H1 (cell line): ENCODE measurements around the gene MAP4K4. TPM values are rescaled to one million over a fixed set of nuclear protein-coding genes. Genes with fewer than 3 reads are reported as not detected.

Experiments
- CTCF ChIA-PET: fragments of 300-600 bp; sonication (Branson Sonifier 250); formaldehyde crosslinking; loops from one replicate; lab custom pipeline; 2021; ENCODE audit not compliant: partially characterized antibody; lab: Charles Lee
- POLR2A ChIA-PET: fragments of 300-600 bp; sonication (Branson Sonifier 250); formaldehyde crosslinking; loops from one replicate; lab custom pipeline; 2021; ENCODE audit warnings: inconsistent platforms; ENCODE audit not compliant: partially characterized antibody; lab: Charles Lee
- DNase-seq, 2 experiments: peaks; one replicate each; pipeline versions ENCODE4 v3.0.0 to v3.0.0-alpha.2; 2010 to 2022; ENCODE audit warnings: low spot score in 2 of 2, low read depth in 1 of 2, mixed read lengths in 1 of 2
- FAIRE-seq: peaks from 2 replicates; lab custom pipeline; 2011; peaks lifted over from hg19 to GRCh38; lab: Jason Lieb, UNC
- H2AFZ ChIP-seq: 2 replicates; pipeline ENCODE4 v1.8.1; 2012; ENCODE audit warnings: low read length, inconsistent platforms
- H2AK5ac ChIP-seq: 2 replicates; pipeline ENCODE4 v1.6.1; 2013; ENCODE audit warnings: low read depth, low read length
- H2BK120ac ChIP-seq: replicated peaks from 2 replicates; pipeline ENCODE3; 2013; ENCODE audit warnings: low read depth, low read length, inconsistent platforms
- H2BK12ac ChIP-seq: 2 replicates; pipeline ENCODE4 v1.6.1; 2013; ENCODE audit warnings: low read depth, low read length
- H2BK15ac ChIP-seq: 2 replicates; pipeline ENCODE4 v1.6.1; 2013; ENCODE audit warnings: low read length
- H2BK20ac ChIP-seq: 2 replicates; pipeline ENCODE4 v1.6.1; 2013; ENCODE audit warnings: low read length
- H2BK5ac ChIP-seq: 2 replicates; pipeline ENCODE4 v1.6.1; 2013; ENCODE audit warnings: low read depth, low read length
- H3K14ac ChIP-seq: 2 replicates; pipeline ENCODE4 v1.6.1; 2013; ENCODE audit warnings: inconsistent platforms; ENCODE audit not compliant: insufficient read length
- H3K18ac ChIP-seq: 2 replicates; pipeline ENCODE4 v1.6.1; 2013; ENCODE audit warnings: low read length; ENCODE audit errors: extremely low read depth
- H3K23ac ChIP-seq: 2 replicates; pipeline ENCODE4 v1.6.1; 2013; ENCODE audit warnings: inconsistent platforms; ENCODE audit not compliant: insufficient read length
- H3K23me2 ChIP-seq: 2 replicates; pipeline ENCODE4 v1.6.1; 2013; ENCODE audit warnings: low read depth, low read length
- H3K27ac ChIP-seq: 2 replicates; pipeline ENCODE4 v1.6.1; 2011; ENCODE audit warnings: low read depth, low read length, inconsistent platforms
- H3K27me3 ChIP-seq, 4 experiments: replicated peaks in 1 of 4; 1 replicate in 1 of 4; 2 replicates in 3 of 4; pipeline versions ENCODE4 v1.6.1 to v1.8.1; 2011 to 2013; ENCODE audit warnings: low read length in 3 of 4, mild to moderate bottlenecking in 3 of 4, inconsistent platforms in 2 of 4, mixed read lengths in 2 of 4, moderate library complexity in 1 of 4; ENCODE audit not compliant: control insufficient read depth in 3 of 4, insufficient read depth in 3 of 4; ENCODE audit errors: extremely low read depth in 1 of 4
- H3K36me3 ChIP-seq, 4 experiments: 2 replicates each; pipeline versions ENCODE4 v1.6.1 to v1.8.1; 2011 to 2013; ENCODE audit warnings: mild to moderate bottlenecking in 4 of 4, low read length in 3 of 4, moderate library complexity in 2 of 4, control low read depth in 1 of 4, inconsistent platforms in 1 of 4; ENCODE audit not compliant: insufficient read depth in 4 of 4, control insufficient read depth in 2 of 4
- H3K4ac ChIP-seq: replicated peaks from 2 replicates; pipeline ENCODE3; 2013; ENCODE audit warnings: low read length, low read depth, mixed read lengths, inconsistent platforms; ENCODE audit not compliant: insufficient read length
- H3K4me1 ChIP-seq, 4 experiments: replicated peaks in 1 of 4; 1 replicate in 1 of 4; 2 replicates in 3 of 4; pipeline versions ENCODE4 v1.6.1 to v1.8.1; 2011 to 2013; ENCODE audit warnings: low read length in 3 of 4, inconsistent platforms in 2 of 4, mixed read lengths in 1 of 4; ENCODE audit not compliant: insufficient read depth in 4 of 4, control insufficient read depth in 3 of 4
- H3K4me2 ChIP-seq, 2 experiments: 2 replicates each; pipeline versions ENCODE4 v1.6.1 to v1.8.1; 2011 to 2013; ENCODE audit warnings: low read depth in 2 of 2, low read length in 2 of 2, control low read depth in 1 of 2, inconsistent platforms in 1 of 2, mild to moderate bottlenecking in 1 of 2; ENCODE audit not compliant: insufficient read depth in 1 of 2
- H3K4me3 ChIP-seq, 4 experiments: fragments of 200-600, 300-600 bp in 1 of 4; sonication (generic), shearing (Covaris generic), sonication (Bioruptor Twin) in 1 of 4; 2 replicates each; pipeline versions ENCODE4 v1.5.1 to v1.8.1; 2011 to 2016; ENCODE audit warnings: low read length in 4 of 4, low read depth in 3 of 4, control low read depth in 2 of 4, inconsistent platforms in 2 of 4, mild to moderate bottlenecking in 2 of 4, mixed read lengths in 1 of 4, moderate library complexity in 1 of 4; ENCODE audit not compliant: insufficient read depth in 2 of 4; ENCODE audit errors: extremely low read depth in 1 of 4
- H3K56ac ChIP-seq: replicated peaks from 2 replicates; pipeline ENCODE3; 2013; ENCODE audit warnings: low read depth, mild to moderate bottlenecking, mixed read lengths, low read length, inconsistent platforms; ENCODE audit not compliant: insufficient read length
- H3K79me1 ChIP-seq: 2 replicates; pipeline ENCODE4 v1.6.1; 2013; ENCODE audit warnings: low read depth, low read length, control low read depth
- H3K79me2 ChIP-seq, 2 experiments: 2 replicates each; pipeline versions ENCODE4 v1.6.1 to v1.8.1; 2012 to 2013; ENCODE audit warnings: low read length in 2 of 2, mild to moderate bottlenecking in 2 of 2, inconsistent platforms in 1 of 2; ENCODE audit not compliant: insufficient read depth in 2 of 2, control insufficient read depth in 1 of 2
- H3K9ac ChIP-seq, 4 experiments: replicated peaks in 1 of 4; 1 replicate in 1 of 4; 2 replicates in 3 of 4; pipeline versions ENCODE4 v1.6.1 to v1.8.1; 2011 to 2013; ENCODE audit warnings: low read depth in 3 of 4, low read length in 3 of 4, control low read depth in 2 of 4, mild to moderate bottlenecking in 2 of 4, moderate library complexity in 2 of 4, inconsistent platforms in 1 of 4; ENCODE audit errors: extremely low read depth in 1 of 4
- H3K9me3 ChIP-seq, 2 experiments: 2 replicates each; pipeline versions ENCODE4 v1.6.1 to v1.8.1; 2012 to 2013; ENCODE audit warnings: mild to moderate bottlenecking in 2 of 2, moderate library complexity in 2 of 2, control low read depth in 1 of 2, inconsistent platforms in 1 of 2, low read depth in 1 of 2, low read length in 1 of 2, mixed read lengths in 1 of 2; ENCODE audit not compliant: insufficient read depth in 2 of 2
- H4K20me1 ChIP-seq, 2 experiments: replicated peaks in 1 of 2; 2 replicates each; pipeline versions ENCODE3 to v1.8.1; 2011 to 2013; ENCODE audit warnings: inconsistent platforms in 2 of 2, low read length in 2 of 2, mild to moderate bottlenecking in 1 of 2; ENCODE audit not compliant: insufficient read depth in 2 of 2, control insufficient read depth in 1 of 2
- H4K5ac ChIP-seq: 2 replicates; pipeline ENCODE4 v1.6.1; 2013; ENCODE audit warnings: low read length, low read depth, mixed read lengths, inconsistent platforms; ENCODE audit not compliant: insufficient read length
- H4K8ac ChIP-seq: 2 replicates; pipeline ENCODE4 v1.8.0; 2013; ENCODE audit warnings: mild to moderate bottlenecking, moderate library complexity, low read length, inconsistent platforms; ENCODE audit not compliant: insufficient read depth; ENCODE audit errors: extremely low read depth
- H4K91ac ChIP-seq: replicated peaks from 2 replicates; pipeline ENCODE3; 2013; ENCODE audit warnings: low read length, mixed read lengths, inconsistent platforms; ENCODE audit not compliant: insufficient read length
- BACH1 ChIP-seq: IDR thresholded peaks from 2 replicates; pipeline ENCODE4 v1.6.1; 2012; ENCODE audit warnings: low read length, improper control_type of control experiment
- BRCA1 ChIP-seq: IDR thresholded peaks from 2 replicates; pipeline ENCODE4 v1.6.1; 2012; ENCODE audit warnings: low read depth, low read length, improper control_type of control experiment
- CTBP2 ChIP-seq: IDR thresholded peaks from 2 replicates; pipeline ENCODE4 v1.7.0; 2011; ENCODE audit warnings: borderline replicate concordance, mild to moderate bottlenecking, moderate library complexity, mixed read lengths, low read length; ENCODE audit not compliant: insufficient read depth, insufficient read length
- EZH2 ChIP-seq: fragments of 200-600 bp; sonication (generic); IDR thresholded peaks from 2 replicates; pipeline ENCODE4 v1.7.1; 2012; ENCODE audit warnings: low read depth, mild to moderate bottlenecking, moderate library complexity, low read length, inconsistent platforms; ENCODE audit not compliant: severe bottlenecking
- FOSL1 ChIP-seq: IDR thresholded peaks from 2 replicates; pipeline ENCODE4 v1.6.1; 2011; ENCODE audit warnings: mild to moderate bottlenecking, low read depth, low read length, moderate library complexity; ENCODE audit not compliant: insufficient read depth
- RXRA ChIP-seq: IDR thresholded peaks from 2 replicates; pipeline ENCODE4 v1.6.1; 2011; ENCODE audit warnings: low read depth, mild to moderate bottlenecking, low read length, moderate library complexity; ENCODE audit not compliant: insufficient read depth
- SAP30 ChIP-seq: fragments of 300-600 bp; sonication (generic); IDR thresholded peaks from 2 replicates; pipeline ENCODE4 v1.7.1; 2012; ENCODE audit warnings: low read length, moderate library complexity, mild to moderate bottlenecking, inconsistent platforms; ENCODE audit not compliant: insufficient read depth, insufficient replicate concordance
- SP4 ChIP-seq: IDR thresholded peaks from 2 replicates; pipeline ENCODE4 v1.6.1; 2012; ENCODE audit warnings: low read length, inconsistent platforms
- SUZ12 ChIP-seq: fragments of 200-600 bp; sonication (generic); IDR thresholded peaks from 2 replicates; pipeline ENCODE4 v1.6.1; 2012; ENCODE audit warnings: mild to moderate bottlenecking, inconsistent platforms, low read length, moderate library complexity, mixed read lengths
- WGBS, 2 experiments: shearing (Covaris generic) in 1 of 2; methylation state at CpG; one replicate each; pipeline versions ENCODE4 v1.1.6 to v1.1.7; 2013 to 2015; ENCODE audit warnings: low lambda C conversion rate in 2 of 2, mixed read lengths in 2 of 2, inconsistent platforms in 1 of 2, low coverage in 1 of 2, missing lambda C conversion rate in 1 of 2; ENCODE audit not compliant: insufficient replicate concordance in 2 of 2, insufficient coverage in 1 of 2, insufficient read length in 1 of 2; ENCODE audit errors: extremely low coverage in 1 of 2, missing lambda C conversion rate in 1 of 2; 5-methylcytosine and 5-hydroxymethylcytosine counted together
- polyA plus RNA-seq, 7 experiments: library from polyadenylated mRNA; depleted of rRNA in 3 of 7; stranded (reverse) in 5 of 7; unstranded in 2 of 7; fragments of >200 nt in 5 of 7; fragments of 200-250 nt in 2 of 7; gene quantifications; 1 replicate in 5 of 7; 2 replicates in 1 of 7; 4 replicates in 1 of 7; pipeline versions ENCODE4 v1.2.1 to v1.2.3, GENCODE V29; 2011 to 2013; ENCODE audit warnings: missing spikeins in 2 of 7, mixed read lengths in 2 of 7
- total RNA-seq: library from RNA; stranded (reverse); fragmentation: NEBNext Ultra II Directional; extraction: Animal tissue kit (Norgen Biotek cat#: 25700); gene quantifications from 2 replicates; pipeline ENCODE4 v1.2.1, GENCODE V29; 2021

Gene MAP4K4
- total and polyA plus RNA-seq, 2 of the 8 experiments (the other 6 are each of a cell fraction or from before 2014, with no cell fraction given), result 53.2 to 138 TPM

- peaks cover 28% of the 10 kb centered on the region in 2 experiments for H4K20me1 ChIP-seq
- H3K4me1 ChIP-seq, result peaks cover 0 to 9% (median 3%) of the 10 kb centered on the region in 4 experiments; a peak in 5 of 7 replicates
- H2BK15ac ChIP-seq, result no peak overlapping the region
- H4K91ac ChIP-seq, result no peak overlapping the region
- no peak overlapping the region for H3K4me3 ChIP-seq
- H2BK20ac ChIP-seq, result no peak overlapping the region
- H3K36me3 ChIP-seq, result no peaks in the 10 kb centered on the region
- no peak overlapping the region for H2BK12ac ChIP-seq
- H3K79me2 ChIP-seq, result peaks cover 9 to 99% of the 10 kb centered on the region in 2 experiments; a peak in 3 of 4 replicates
- H3K27me3 ChIP-seq, result no peaks in the 10 kb centered on the region
- no peak overlapping the region for H3K23ac ChIP-seq
- no peak overlapping the region for H4K5ac ChIP-seq
- H2AFZ ChIP-seq, result no peak overlapping the region
- 90% methylated on average over 4 of the region's 4 CpGs; no CpG with 5 or more reads in 1 of the 2 experiments for WGBS, 2 experiments
- no peaks in the 10 kb centered on the region for H3K9me3 ChIP-seq
- no peak for DNase-seq
- no peak overlapping the region for H3K27ac ChIP-seq
- no peak overlapping the region for H4K8ac ChIP-seq
- ChIA-PET POLR2A (interaction anchor here (1.2 to 1.5 kb wide), 2 partner anchors 13 to 93 kb away, joined by 3 to 4 read pairs; no protein-coding TSS in a partner anchor), CTCF (interaction anchor here (1.1 to 3.6 kb wide), 2 partner anchors 13 to 108 kb away, joined by 3 to 12 read pairs; no protein-coding TSS in a partner anchor)
- no peak overlapping the region for H3K4ac ChIP-seq
- no peak overlapping the region for H3K14ac ChIP-seq
- H2BK5ac ChIP-seq, result no peak overlapping the region
- H3K56ac ChIP-seq, result no peak overlapping the region
- no peak overlapping the region for H3K4me2 ChIP-seq
- no peak overlapping the region for H2BK120ac ChIP-seq
- peaks cover 8% of the 10 kb centered on the region; the same call in 1 of the 2 replicates for H3K79me1 ChIP-seq
- no peak overlapping the region for H3K18ac ChIP-seq
- FAIRE-seq, result no peak
- H2AK5ac ChIP-seq, result no peak overlapping the region
- H3K9ac ChIP-seq, result no peak overlapping the region
- no peaks in the 10 kb centered on the region for H3K23me2 ChIP-seq
- no peak for TF ChIP-seq EZH2
- no peak for TF ChIP-seq BRCA1
- no peak for TF ChIP-seq CTBP2
- no peak for TF ChIP-seq BACH1
- TF ChIP-seq SP4, result no peak
- no peak for TF ChIP-seq SUZ12
- no peak for TF ChIP-seq FOSL1
- TF ChIP-seq RXRA, result no peak
- no peak for TF ChIP-seq SAP30
Measured at GRCh38 chr2:101723371-101724124, 26.0 kb downstream of the MAP4K4 start.
